ENCODE results near the gene FAM193B. TPM values are rescaled to one million over a fixed set of nuclear protein-coding genes. Genes with fewer than 3 reads are reported as not detected.
A peak's percentile ranks its signal among the peaks of the same experiment; 100 is the strongest.

FAM193B gene
- total and polyA plus RNA-seq, 4 donors = 14.3 to 31.8 (median 15.8) TPM

DNA sequence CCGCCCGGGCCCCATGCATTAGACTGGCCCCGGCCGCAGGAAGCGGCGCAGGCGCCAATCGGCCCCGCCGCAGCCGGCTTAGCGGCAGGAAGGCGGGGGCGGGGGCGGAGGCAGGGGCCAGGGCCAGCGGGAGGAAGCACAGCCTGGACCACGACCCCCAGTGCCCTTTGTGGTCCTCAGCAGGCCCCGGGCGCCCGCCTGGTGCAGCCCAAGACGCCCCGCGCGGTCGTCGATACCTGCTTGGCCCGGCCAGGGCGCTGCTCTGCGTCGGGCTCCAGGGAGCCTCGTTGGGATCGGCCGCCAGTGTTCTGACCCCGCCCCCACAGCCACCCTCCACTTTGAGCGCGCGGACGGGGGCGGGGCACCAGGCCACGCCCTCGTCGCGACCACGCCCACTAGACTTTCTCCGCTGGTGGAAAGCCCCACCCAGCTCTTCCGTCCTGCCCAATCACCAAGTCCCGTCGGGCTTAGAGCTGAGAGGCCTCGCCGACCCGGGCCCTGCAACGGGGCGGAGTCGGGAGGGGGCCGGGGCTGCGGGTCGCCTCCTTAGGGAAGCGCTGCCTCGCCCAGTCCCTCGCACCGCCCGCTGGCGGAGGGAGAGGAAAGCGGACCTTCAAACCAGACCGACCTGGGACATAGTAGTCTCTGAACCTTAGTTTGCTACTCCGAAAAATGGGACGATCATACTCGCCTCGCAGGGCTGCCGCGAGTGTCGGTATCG is 56.9 kb downstream of the FAM193B start, which contains the start of gene PDLIM7:
Gene PDLIM7 (minus strand): TSS at position 313 of the 721 bp plus-strand sequence. CDS start 1,092 bp downstream, outside the sequence.
- Histone ChIP-seq H3K36me3 (ENCODE audit: control insufficient read depth in 4 of 4, insufficient read depth in 3 of 4, low read depth in 1 of 4, low read length in 3 of 4) (no peaks in the 10 kb centered on the region), H3K27ac (ENCODE audit: low read depth in 1 of 2, low read length in 2 of 2) (peak within 1 kb of the TSS; percentile 64 to 69), H3K27me3 (ENCODE audit: control insufficient read depth in 4 of 4, insufficient read depth in 4 of 4, low read length in 3 of 4) (no peaks in the 10 kb centered on the region), H3K9me3 (ENCODE audit: control insufficient read depth in 4 of 4, low read length in 3 of 4) (no peaks in the 10 kb centered on the region), H3K4me3 (ENCODE audit: low read depth in 1 of 3, low read length in 3 of 3) (peak within 1 kb of the TSS; percentile 23 to 59 (median 29)), H3K9ac (ENCODE audit: low read depth in 1 of 2, low read length in 2 of 2) (no peak within 1 kb of the TSS), H3K4me1 (ENCODE audit: control insufficient read depth in 4 of 4, insufficient read depth in 4 of 4, low read length in 3 of 4) (peaks cover 0 to 20% (median 9%) of the 10 kb centered on the region in 4 donors)
- peak; percentile 99 for DNase-seq (ENCODE audit: low spot score)
- under 1% methylated on average over 73 of the region's 73 CpGs for WGBS
- TF ChIP-seq REST (IDR thresholded peaks at IDR 0.05) = peak; percentile 66
- peak; percentile 87 for TF ChIP-seq SP1 (IDR thresholded peaks at IDR 0.05)
- TF ChIP-seq MAX (IDR thresholded peaks at IDR 0.05) = no peak
- peak; percentile 37 to 68 for TF ChIP-seq EGR1 (IDR thresholded peaks at IDR 0.05; ENCODE audit: low read depth in 2 of 2)
- peak in 1 of 2 donors; percentile 19 for TF ChIP-seq HNF4A (conservative IDR thresholded peaks at IDR 0.05)
- peak; percentile 66 for TF ChIP-seq YY1 (IDR thresholded peaks at IDR 0.05)
- TF ChIP-seq HNF4G (IDR thresholded peaks at IDR 0.05) = no peak
- no peak for TF ChIP-seq RXRA (IDR thresholded peaks at IDR 0.05)
- TF ChIP-seq JUND (IDR thresholded peaks at IDR 0.05) = no peak
- TF ChIP-seq RAD21 (IDR thresholded peaks at IDR 0.05) = peak in 1 of 2 donors; percentile 52
- peak; percentile 2 for TF ChIP-seq CTCF (IDR thresholded peaks at IDR 0.05; ENCODE audit: low read depth, low read length, missing input control)
- TF ChIP-seq TAF1 (conservative IDR thresholded peaks at IDR 0.05) = peak; percentile 27
- no peak for TF ChIP-seq ATF3 (IDR thresholded peaks at IDR 0.05)
- no peak for TF ChIP-seq GABPA (IDR thresholded peaks at IDR 0.05 in 1 of 2, conservative IDR thresholded peaks at IDR 0.05 in 1 of 2)
- TF ChIP-seq NR2F2 (IDR thresholded peaks at IDR 0.05) = no peak
- TF ChIP-seq FOXA1 (IDR thresholded peaks at IDR 0.05) = no peak
- no peak for TF ChIP-seq ZBTB33 (IDR thresholded peaks at IDR 0.05)
